Cardiac septum (tissue), 1 donor: ENCODE results near the gene RPL37. TPM values are rescaled to one million over a fixed set of nuclear protein-coding genes. Genes with fewer than 3 reads are reported as not detected.
"Not testable (repeated sequence)": the region's sequence is repeated elsewhere in the genome, so short reads cannot be mapped to it uniquely, and the experiment has no call there.

Experiments
- DNase-seq: peaks from one replicate; pipeline ENCODE4 v3.0.0-alpha.2; 2020; ENCODE audit warnings: low spot score
- intact Hi-C: fragments of 100-400 bp; cut with DNase I; formaldehyde crosslinking; loops from one replicate; pipeline ENCODE4 v1.14.0; 2022
- total RNA-seq: library from RNA; stranded (reverse); fragmentation: NEBNext Ultra II Directional; extraction: Animal tissue kit (Norgen Biotek cat#: 25700); gene quantifications from one replicate; pipeline ENCODE4 v1.2.1, GENCODE V29; 2021
- donor health status: DM: no; HTN: no; CAD: no.

Gene RPL37
- total RNA-seq, 1 donor from 2014 or later, result 510 TPM

GRCh38 chr5:40841068-40841805, 6.2 kb upstream of the RPL37 start, which contains the start of gene CARD6:
Gene CARD6, plus strand, starts transcription at chr5:40841367. Its CDS starts 16 bp downstream, at chr5:40841383.
- intact Hi-C loops, result no loop called here
- no peak for DNase-seq

GRCh38 chr5:40838086-40838485, 3.1 kb upstream of the RPL37 start:
- intact Hi-C loops, result no loop called here
- no peak for DNase-seq

- intact Hi-C loops, result no loop called here
- no peak for DNase-seq
These were observed 602 bp downstream of the RPL37 start for GRCh38 chr5:40834391-40834848.

- intact Hi-C loops, result no loop called here
- no peak for DNase-seq
These were observed 1.3 kb downstream of the RPL37 start for GRCh38 chr5:40833712-40834229.

GRCh38 chr5:40832345-40832744, 2.7 kb downstream of the RPL37 start:
- no peak for DNase-seq
- intact Hi-C loops, result no loop called here

GRCh38 chr5:40831346-40832210, 3.4 kb downstream of the RPL37 start:
- no peak for DNase-seq
- intact Hi-C loops, result no loop called here

- intact Hi-C loops, result no loop called here
- DNase-seq, result no peak
These were observed 5.1 kb downstream of the RPL37 start for GRCh38 chr5:40829748-40830533.

- intact Hi-C loops, result no loop called here
- no peak for DNase-seq
These were observed 6.0 kb downstream of the RPL37 start for GRCh38 chr5:40828690-40829661.

GRCh38 chr5:40828021-40828631, 6.9 kb downstream of the RPL37 start:
- intact Hi-C loops, result no loop called here
- no peak for DNase-seq

GRCh38 chr5:40827188-40827977, 7.6 kb downstream of the RPL37 start:
- no peak for DNase-seq
- intact Hi-C loops, result no loop called here

GRCh38 chr5:40826489-40827187, 8.4 kb downstream of the RPL37 start:
- intact Hi-C loops, result no loop called here
- no peak for DNase-seq

GRCh38 chr5:40825461-40826043, 9.5 kb downstream of the RPL37 start:
- intact Hi-C loops, result not testable (repeated sequence)

GRCh38 chr5:40823459-40823858, 11.6 kb downstream of the RPL37 start:
- intact Hi-C loops, result no loop called here
- DNase-seq, result no peak

More at GRCh38 chr5:40825461-40826043, 9.5 kb downstream of the RPL37 start:
- DNase-seq, result not testable (repeated sequence)

- DNase-seq, result no peak
- intact Hi-C loops, result no loop called here
These were observed 21.2 kb downstream of the RPL37 start for GRCh38 chr5:40813698-40814281.

- intact Hi-C loops, result no loop called here
- no peak for DNase-seq
These were observed 22.9 kb downstream of the RPL37 start for GRCh38 chr5:40812125-40812524.
